Measurements from ENCODE around the gene ADAMTS16. TPM values are rescaled to one million over a fixed set of nuclear protein-coding genes. Genes with fewer than 3 reads are reported as not detected.

ADAMTS16 gene
- total and polyA plus RNA-seq, 12 donors, result 0.01 to 0.47 (median 0.12) TPM; not detected in 6

DNA sequence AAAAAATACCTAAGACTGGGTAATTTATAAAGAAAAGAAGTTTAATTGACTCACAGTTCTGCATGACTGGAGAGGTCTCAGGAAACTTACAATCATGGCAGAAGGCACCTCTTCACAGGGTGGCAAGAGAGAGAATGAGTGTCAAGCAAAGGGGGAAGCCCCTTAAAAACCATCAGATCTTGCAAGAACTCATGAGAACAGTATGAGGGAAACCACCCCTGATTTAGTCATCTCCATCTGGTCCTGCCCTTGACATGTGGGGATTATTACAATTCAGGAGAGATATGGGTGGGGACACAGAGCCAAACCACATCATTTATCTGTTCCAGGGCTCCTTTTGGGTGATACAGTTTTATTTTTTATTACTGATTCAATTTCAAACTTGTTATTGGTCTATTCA is 23.2 kb upstream of the ADAMTS16 start:
- no peak for DNase-seq
- Histone ChIP-seq H3K27me3 (peaks cover 0 to 20% (median 3%) of the 10 kb centered on the region in 7 donors), H3K27ac (no peak overlapping the region), H3K4me1 (no peaks in the 10 kb centered on the region), H3K4me3 (no peak overlapping the region), H3K36me3 (no peaks in the 10 kb centered on the region), H3K9me3 (peaks cover 0 to 30% (median 9%) of the 10 kb centered on the region in 11 donors)
- ATAC-seq, result no peak
- TF ChIP-seq, protein P1, sequence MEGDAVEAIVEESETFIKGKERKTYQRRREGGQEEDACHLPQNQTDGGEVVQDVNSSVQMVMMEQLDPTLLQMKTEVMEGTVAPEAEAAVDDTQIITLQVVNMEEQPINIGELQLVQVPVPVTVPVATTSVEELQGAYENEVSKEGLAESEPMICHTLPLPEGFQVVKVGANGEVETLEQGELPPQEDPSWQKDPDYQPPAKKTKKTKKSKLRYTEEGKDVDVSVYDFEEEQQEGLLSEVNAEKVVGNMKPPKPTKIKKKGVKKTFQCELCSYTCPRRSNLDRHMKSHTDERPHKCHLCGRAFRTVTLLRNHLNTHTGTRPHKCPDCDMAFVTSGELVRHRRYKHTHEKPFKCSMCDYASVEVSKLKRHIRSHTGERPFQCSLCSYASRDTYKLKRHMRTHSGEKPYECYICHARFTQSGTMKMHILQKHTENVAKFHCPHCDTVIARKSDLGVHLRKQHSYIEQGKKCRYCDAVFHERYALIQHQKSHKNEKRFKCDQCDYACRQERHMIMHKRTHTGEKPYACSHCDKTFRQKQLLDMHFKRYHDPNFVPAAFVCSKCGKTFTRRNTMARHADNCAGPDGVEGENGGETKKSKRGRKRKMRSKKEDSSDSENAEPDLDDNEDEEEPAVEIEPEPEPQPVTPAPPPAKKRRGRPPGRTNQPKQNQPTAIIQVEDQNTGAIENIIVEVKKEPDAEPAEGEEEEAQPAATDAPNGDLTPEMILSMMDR (IDR thresholded peaks at IDR 0.05), result no peak
- intact Hi-C loops (cut with DNase I), result no loop called here

DNA sequence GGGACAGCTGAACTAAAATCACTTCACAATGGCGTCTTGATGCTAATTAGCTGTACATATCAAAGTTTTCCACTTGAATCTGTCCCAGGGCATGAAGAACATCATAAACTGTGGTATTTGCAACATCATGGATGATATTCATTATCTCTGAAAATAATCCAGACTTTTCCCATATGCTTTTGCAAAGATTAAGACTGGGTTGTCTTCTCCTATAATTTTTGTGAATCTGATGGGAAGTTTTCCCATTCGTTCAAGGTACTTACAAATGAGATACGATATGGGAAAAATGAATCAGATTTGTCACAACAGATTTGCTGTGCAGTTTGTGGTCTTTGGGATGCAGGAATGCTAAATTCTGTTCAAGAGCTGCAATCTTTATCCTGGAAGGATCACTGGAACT is 17.4 kb upstream of the ADAMTS16 start:
- intact Hi-C loops (cut with DNase I), result no loop called here
- Histone ChIP-seq H3K27me3 (peaks cover 0 to 34% (median 0%) of the 10 kb centered on the region in 7 donors), H3K4me1 (no peaks in the 10 kb centered on the region), H3K27ac (no peak overlapping the region), H3K36me3 (no peaks in the 10 kb centered on the region), H3K9me3 (peaks cover 0 to 16% (median 4%) of the 10 kb centered on the region in 11 donors), H3K4me3 (no peak overlapping the region)
- ATAC-seq (no peak), DNase-seq (no peak)
- TF ChIP-seq, protein P1 (IDR thresholded peaks at IDR 0.05), result no peak
- 73 to 75% methylated on average over 3 of the region's 3 CpGs for WGBS, 2 donors

DNA sequence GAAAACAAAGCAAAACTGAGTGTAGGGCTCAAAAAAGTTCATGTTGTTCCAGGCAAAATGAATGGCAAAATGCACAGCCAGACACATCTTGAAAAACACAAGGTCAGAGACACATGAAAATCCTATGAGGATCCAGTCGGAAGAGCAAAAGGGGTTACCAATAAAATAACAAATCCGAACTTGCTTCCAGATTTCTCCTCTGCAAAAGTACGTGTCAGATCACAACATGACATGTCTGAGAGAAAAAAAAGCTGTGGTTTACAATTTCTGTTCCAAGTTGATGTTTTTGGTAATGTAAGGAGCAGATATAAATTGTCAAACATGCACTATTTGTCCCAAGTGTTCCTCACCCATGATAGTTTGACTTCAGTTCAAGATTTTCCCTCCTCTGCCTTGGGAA is 15.9 kb upstream of the ADAMTS16 start:
- 58 to 63% methylated on average over 3 of the region's 3 CpGs for WGBS, 2 donors
- intact Hi-C loops (cut with DNase I), result no loop called here
- H3K4me3 ChIP-seq, result no peak overlapping the region
- H3K36me3 ChIP-seq, result no peaks in the 10 kb centered on the region
- peaks cover 0 to 38% (median 0%) of the 10 kb centered on the region in 7 donors for H3K27me3 ChIP-seq
- H3K27ac ChIP-seq, result no peak overlapping the region
- peaks cover 0 to 1% (median 0%) of the 10 kb centered on the region in 11 donors for H3K9me3 ChIP-seq
- no peak for ATAC-seq
- TF ChIP-seq, protein P1 (IDR thresholded peaks at IDR 0.05), result no peak
- no peak for DNase-seq
- no peaks in the 10 kb centered on the region for H3K4me1 ChIP-seq

DNA sequence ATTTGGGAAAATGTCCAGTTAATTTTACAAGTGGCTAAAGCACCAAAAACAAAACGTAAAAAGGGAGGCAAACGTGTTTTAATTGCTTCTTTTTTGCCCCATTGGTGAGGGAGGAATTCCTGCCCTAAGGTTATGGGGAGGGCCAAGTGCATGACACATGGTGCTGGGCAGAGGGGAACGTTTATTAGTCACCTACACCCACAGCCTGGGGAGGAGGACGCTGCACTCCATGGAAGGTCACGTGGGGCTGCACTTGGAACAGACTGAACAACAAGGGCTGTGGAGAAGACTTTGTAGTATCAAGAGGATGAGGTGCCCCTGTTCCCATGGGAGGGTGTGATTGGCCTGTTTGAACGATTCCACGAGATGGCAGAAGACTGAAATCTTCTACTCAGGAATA is 13.7 kb upstream of the ADAMTS16 start:
- Histone ChIP-seq H3K27me3 (peaks cover 0 to 23% (median 0%) of the 10 kb centered on the region in 7 donors), H3K36me3 (no peaks in the 10 kb centered on the region), H3K4me1 (no peaks in the 10 kb centered on the region), H3K27ac (no peak overlapping the region), H3K9me3 (no peaks in the 10 kb centered on the region), H3K4me3 (no peak overlapping the region)
- TF ChIP-seq, protein P1 (IDR thresholded peaks at IDR 0.05), result no peak
- peak in 1 of 8 donors; percentile 39 for ATAC-seq
- no peak for DNase-seq
- intact Hi-C loops (cut with DNase I), result no loop called here
- WGBS, 2 donors, result 50 to 51% methylated on average over 7 of the region's 7 CpGs
